Stimulated activated CD8-positive, alpha-beta memory T cell treated with anti-CD3 and anti-CD28 coated beads, Interleukin-2, amount 100 ng/mL, for 48 hours (primary cell): ENCODE measurements around the gene BARHL2.

Source experiments
- DNase-seq, 2 donors: peaks; one replicate each; pipeline ENCODE4 v3.0.0-alpha.2; 2020; ENCODE audit warnings: low read depth in 2 of 2

Gene BARHL2

DNA sequence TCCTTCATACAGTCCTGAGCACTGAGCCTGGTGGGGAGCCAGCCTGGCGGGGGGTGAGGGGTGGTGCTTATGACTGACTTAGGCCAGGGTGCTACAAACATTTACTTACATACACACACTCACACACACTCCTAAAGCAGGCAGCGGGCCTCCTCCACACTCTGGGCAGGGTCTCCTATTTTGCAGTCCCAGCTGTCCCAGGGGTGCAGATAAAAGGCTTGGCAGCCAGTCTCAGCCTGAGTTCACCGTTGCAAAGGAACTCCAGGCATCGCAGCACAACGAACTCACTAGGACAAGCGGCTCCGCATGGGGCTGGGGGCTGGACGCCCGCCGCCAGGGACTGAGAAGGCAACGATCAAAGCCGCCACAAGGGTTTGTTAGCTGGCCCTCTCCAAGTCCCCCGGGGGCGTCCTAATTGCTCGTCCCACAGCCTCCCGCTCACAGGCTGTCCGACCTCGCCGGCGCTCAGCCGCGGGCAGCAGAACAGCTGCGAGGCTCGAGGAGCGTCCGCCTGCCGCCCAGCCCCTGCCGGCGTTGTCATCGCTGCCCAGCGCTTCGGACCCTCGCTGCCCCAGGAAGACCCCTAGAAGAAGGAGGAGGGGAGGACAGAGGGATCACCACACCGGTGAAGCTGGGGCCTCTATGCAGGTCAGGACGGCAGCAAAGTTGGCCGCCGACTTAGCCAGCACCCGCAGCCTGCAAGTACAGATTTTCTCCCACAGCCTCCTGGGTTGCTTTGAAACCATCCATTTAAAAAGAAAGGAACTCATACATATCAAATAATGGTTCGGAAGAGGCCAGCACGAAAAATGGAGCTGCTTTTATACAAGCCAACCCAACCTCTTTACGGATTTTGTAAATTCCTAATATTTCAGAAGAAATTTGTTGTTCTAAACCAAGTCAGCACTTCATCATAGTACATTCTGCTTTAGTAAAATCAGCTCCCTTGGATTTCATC is 6.2 kb downstream of the BARHL2 start:
- no peak for DNase-seq

DNA sequence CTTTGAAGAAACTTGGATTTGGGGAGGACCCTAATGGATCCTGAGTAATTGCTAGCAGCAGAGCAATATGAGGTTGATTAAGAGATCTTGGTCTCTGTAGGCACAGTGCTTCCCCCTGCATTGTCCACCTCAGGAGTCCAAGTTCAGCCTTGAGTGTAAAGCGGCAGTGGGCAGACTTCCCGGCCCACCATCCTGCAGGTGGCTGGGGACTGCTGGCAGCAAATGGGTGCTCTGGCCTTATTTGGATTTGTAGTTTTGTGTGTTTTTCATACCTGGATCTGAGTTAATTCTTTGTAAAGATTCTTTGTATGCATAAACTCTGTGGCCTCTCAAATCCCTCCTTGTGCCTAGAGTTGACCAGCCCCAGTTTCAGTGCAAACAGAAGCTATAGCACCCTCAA is 7.6 kb downstream of the BARHL2 start:
- no peak for DNase-seq

- DNase-seq, result no peak
These were observed 8.3 kb downstream of the BARHL2 start for GRCh38 chr1:90708826-90709225.

DNA sequence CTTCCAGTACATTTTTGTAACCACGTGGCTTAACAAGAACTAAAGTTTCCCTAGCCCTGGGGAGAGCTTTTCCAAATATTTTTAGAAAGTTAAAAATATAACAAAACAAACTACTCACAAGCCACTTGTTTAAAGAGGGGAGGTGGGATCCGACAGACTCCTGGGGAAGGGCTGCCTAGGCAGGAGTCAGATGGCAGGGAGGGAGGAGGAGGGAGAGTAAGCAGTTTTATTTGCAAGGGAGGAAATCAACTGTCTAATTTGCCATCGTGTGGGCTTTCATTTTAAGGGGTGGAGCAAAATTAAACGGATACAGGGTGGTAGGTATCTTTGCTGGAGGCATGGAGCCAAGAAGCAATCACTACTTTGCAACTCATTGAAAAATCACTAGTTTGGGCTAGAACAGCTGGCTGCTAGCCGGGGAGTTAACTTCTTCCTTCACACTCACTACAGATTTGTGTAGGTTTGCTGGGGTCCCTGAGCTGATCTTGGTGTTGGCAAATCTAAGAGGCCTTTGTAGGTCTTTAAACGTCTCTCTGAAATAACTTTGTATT is 8.8 kb downstream of the BARHL2 start:
- no peak for DNase-seq

- no peak for DNase-seq
These were observed 9.8 kb downstream of the BARHL2 start for GRCh38 chr1:90707363-90707710.

DNA sequence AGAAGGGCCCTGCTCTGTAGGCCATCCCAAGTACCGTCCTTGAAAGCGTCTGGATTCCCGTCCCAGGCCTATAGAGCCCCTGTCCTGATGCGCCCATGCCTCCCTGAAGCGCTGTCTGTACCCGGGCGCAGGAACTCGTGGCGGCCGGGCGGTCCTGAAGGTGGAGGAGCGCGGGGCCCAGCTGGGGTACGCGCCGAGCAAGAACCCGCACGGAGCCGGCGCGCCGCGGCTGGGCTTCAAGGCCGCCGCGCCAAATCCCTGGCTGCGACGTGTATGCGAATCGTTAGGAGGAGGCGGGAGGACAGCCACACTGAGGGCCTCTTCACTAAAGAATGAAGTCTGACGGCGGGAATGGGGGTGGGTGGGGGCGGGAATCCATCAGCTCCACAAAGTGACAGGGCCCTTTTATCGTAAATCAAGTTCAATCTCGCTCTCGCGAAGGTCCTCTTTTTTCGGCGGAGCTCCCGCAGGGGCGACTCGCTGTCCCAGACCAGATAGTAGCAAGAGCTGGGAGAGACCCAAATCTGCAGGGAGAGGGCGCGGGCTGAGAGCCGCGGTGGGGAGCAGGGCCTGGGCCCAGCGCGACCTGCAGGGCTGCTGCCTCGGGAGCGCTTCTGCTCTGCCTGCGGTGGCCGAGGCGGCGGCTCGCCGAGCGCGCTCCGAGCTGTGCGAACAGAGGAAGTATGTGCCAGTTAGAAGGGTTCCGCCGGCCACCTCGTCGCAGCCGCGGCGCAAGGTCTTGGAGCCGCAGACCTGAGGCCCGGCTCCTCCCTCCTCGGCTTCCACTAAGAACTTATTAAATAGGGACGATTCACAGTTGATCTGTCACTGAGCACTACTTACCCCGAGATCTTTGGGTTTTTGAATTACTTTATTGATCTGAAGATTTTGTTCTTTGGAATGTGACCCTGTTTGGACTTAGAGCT is 10.4 kb downstream of the BARHL2 start:
- no peak for DNase-seq

GRCh38 chr1:90705956-90706355 is 11.1 kb downstream of the BARHL2 start:
- no peak for DNase-seq

DNA sequence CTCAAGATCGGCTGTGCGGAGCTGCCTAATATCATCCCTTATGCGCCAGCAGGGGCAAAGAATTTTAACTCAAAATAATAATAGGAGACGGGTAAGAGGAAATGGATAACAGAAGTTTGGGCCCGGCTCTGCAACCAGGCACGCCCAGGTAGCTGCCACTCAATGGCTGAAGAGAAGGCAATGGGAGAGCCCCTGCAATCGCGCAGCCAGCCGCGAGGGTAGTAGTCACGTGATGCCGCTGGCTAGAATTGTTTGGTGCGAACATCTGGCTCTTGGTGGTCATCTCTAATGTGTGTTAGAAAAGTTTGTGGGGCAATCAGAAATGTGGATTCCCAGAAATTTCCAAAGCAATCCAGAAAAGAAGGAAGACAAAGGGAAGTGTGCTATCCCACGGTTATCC is 12.3 kb downstream of the BARHL2 start:
- no peak for DNase-seq

DNA sequence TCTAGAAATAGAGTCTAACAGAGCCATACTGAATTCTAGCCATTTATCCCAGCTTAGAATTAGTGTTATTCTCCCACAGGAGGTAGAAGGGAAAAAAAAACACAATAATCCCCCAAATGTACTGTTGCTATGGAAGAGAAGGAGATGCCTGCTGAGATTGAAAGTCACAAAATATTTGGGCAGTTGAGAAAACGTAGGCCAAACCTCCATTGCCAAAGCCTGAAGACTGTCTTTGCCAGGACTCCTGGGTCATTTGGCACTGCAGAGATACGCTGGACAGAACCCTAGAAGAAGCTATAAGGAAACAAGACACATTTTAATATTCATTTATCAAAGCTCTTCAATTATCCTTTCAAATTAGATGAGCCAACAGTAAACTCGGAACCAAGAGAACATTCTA is 22.3 kb downstream of the BARHL2 start:
- no peak for DNase-seq

DNA sequence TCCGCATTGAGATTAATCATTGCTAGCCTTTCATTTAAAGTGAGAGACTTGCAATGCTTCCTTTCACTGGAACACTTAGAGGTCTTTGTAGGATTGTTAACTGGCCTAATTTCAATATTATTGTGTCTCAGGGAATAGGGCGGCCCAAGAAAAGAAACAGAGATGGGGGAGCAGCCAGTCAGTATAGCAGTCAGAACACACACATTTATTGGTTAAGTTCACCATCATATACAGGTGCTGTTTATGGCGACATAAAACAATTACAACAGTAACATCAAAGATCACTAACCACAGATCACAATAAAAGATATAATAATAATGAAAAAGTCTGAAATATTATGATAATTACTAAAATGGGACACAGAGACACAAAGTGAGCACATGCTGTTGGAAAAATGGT is 29.4 kb downstream of the BARHL2 start:
- DNase-seq, result no peak

DNA sequence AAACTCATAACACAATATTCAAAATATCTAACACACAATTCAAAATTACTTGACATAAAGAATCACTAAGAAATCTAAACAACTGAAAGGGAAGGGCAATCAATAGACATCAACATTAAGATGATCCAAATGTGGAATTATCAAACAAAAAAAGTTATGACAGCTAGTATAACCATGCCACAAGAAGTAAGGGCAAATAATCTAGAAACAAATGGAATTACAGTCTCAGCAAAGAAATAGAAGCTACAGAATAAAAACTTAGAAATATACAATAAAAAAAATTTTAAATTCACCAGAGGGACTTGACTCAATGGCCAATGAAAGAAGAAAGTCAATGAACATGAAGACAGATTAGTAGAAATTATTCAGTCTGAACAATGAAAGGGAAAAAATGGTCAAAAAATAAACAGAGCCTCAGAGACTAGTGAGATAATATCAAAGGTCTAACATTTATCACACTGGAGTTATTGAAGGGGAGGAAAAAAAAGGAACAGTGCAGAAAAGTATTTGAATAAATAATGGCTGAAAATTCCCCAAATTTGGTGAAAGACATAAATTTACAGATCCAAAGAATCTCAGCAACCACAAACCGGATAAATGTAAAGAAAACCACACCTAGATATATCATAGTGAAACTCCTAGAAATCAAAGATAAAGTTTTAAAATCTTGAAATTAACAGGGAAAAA is 41.8 kb downstream of the BARHL2 start:
- no peak for DNase-seq

DNA sequence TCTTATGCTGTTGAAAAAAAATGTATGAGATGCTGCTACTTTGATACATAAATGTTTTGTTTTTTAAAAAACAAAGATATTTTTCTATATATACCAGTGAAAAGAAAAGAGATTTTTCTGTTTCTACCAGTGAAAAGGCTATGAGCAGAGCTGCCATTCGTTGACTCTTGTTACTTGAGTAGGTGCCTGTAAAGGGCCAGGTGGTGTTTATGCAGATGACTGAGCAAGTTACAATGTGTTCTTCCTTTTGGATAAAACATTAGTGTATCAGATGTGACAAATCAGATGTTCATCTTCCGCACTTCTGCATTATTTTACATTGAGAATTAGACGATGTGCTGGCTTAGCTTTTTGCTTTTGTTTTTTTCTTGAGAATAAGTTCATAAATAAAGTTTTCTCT is 45.4 kb downstream of the BARHL2 start:
- DNase-seq, result no peak

DNA sequence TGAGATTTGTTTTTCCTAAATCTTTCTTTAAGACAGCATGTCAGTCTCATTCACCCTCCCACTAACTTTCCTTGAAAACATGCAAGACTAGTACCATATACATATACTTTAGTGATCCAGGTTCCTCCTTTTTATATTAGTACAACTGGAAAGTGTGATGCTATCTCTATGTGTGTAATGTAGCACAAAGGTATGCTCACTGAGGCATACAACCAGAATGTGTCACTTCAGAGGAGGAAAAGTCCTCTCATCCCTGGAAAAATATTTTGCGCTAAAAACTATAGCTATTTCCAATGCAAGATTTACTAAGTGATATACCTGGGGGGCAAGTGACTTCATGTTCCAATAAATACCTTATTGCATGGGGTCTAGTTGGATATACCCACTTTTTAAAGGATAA is 45.9 kb downstream of the BARHL2 start:
- no peak for DNase-seq
